Vagina (tissue), 2 donors: Measurements from ENCODE around the gene SMC3.

Experiments
- POLR2A ChIP-seq, 2 donors: fragments of 450-650 bp; IDR thresholded peaks; one replicate each; pipeline ENCODE4 v1.6.1; 2017; ENCODE audit warnings: antibody characterized with exemption in 2 of 2, mild to moderate bottlenecking in 2 of 2, moderate library complexity in 2 of 2
- POLR2AphosphoS5 ChIP-seq, 2 donors: sonication (generic); formaldehyde crosslinking; IDR thresholded peaks; one replicate each; pipeline ENCODE4 v1.9.0; 2017; ENCODE audit warnings: antibody characterized with exemption in 2 of 2, mild to moderate bottlenecking in 2 of 2, low read depth in 1 of 2; ENCODE audit not compliant: insufficient read depth in 1 of 2
- TF ChIP-seq, protein P1 (sequence below), 3 experiments: fragments of 450-650 bp in 2 of 3; fragments of 200-600 bp in 1 of 3; sonication (generic) in 1 of 3; IDR thresholded peaks; one replicate each; pipeline ENCODE4 v1.5.1; 2017 to 2019; ENCODE audit warnings: antibody characterized with exemption in 3 of 3, mild to moderate bottlenecking in 2 of 3, moderate library complexity in 2 of 3

DNA sequence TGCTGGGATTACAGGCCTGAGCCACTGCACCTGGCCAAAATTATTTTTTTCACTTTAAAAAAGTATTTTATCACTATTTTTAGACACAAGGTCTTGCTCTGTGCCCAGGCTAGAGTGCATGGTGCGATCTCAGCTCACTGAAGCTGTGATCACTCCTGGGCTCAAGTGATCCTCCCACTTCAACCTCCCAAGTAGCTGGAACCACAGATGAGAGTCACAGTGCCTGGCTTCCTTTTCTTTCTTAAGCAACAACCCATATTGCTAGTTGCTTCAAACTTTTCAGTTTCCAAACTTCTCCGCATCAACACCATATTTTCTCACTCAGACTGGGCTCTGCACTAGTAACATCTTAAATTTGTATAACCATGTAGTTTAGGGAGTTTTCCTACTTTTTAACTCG lies 9.5 kb upstream of the SMC3 start:
- TF ChIP-seq POLR2A (IDR thresholded peaks at IDR 0.05) (no peak), POLR2AphosphoS5 (IDR thresholded peaks at IDR 0.05; ENCODE audit: insufficient read depth in 1 of 2, low read depth in 1 of 2) (no peak)
- TF ChIP-seq, protein P1, sequence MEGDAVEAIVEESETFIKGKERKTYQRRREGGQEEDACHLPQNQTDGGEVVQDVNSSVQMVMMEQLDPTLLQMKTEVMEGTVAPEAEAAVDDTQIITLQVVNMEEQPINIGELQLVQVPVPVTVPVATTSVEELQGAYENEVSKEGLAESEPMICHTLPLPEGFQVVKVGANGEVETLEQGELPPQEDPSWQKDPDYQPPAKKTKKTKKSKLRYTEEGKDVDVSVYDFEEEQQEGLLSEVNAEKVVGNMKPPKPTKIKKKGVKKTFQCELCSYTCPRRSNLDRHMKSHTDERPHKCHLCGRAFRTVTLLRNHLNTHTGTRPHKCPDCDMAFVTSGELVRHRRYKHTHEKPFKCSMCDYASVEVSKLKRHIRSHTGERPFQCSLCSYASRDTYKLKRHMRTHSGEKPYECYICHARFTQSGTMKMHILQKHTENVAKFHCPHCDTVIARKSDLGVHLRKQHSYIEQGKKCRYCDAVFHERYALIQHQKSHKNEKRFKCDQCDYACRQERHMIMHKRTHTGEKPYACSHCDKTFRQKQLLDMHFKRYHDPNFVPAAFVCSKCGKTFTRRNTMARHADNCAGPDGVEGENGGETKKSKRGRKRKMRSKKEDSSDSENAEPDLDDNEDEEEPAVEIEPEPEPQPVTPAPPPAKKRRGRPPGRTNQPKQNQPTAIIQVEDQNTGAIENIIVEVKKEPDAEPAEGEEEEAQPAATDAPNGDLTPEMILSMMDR (IDR thresholded peaks at IDR 0.05), result no peak
